Measurements from ENCODE around the gene TCAP. TPM values are rescaled to one million over a fixed set of nuclear protein-coding genes. Genes with fewer than 3 reads are reported as not detected.

TCAP gene
- total and polyA plus RNA-seq, 2 experiments from 2014 or later = 0.61 to 2.1 TPM

GRCh38 chr17:39694593-39694992 is 29.4 kb downstream of the TCAP start:
- 0 out of 2 replicates have a peak overlapping the region, but pooled peaks have one; percentile 93 for H3K27ac ChIP-seq (ENCODE audit: low read depth)
- no peaks in the 10 kb centered on the region for H4K20me1 ChIP-seq (replicated peaks; ENCODE audit: insufficient read depth)
- Mint-ChIP-seq H3K36me3 (ENCODE audit: low read depth) (peaks cover 10% of the 10 kb centered on the region; the same call in 2 of the 3 replicates), H3K4me3 (peak overlapping the region; percentile 26; the same call in 1 of the 3 replicates), H3K9me3 (no peaks in the 10 kb centered on the region; the same call in 2 of the 3 replicates), H3K4me1 (peaks cover 58% of the 10 kb centered on the region), H3K27me3 (ENCODE audit: insufficient read depth, low read depth, poor library complexity) (peaks cover 21% of the 10 kb centered on the region), H3K27ac (peak overlapping the region; percentile 85)
- H3K36me3 ChIP-seq (ENCODE audit: insufficient read depth) = no peaks in the 10 kb centered on the region
- no peak for DNase-seq (ENCODE audit: low spot score)
- TF ChIP-seq REST (IDR thresholded peaks at IDR 0.05; ENCODE audit: unreplicated experiment) (no peak), CREB1 (CRISPR knock-in tag; IDR thresholded peaks at IDR 0.05; ENCODE audit: low read depth) (no peak), EZH2phosphoT487 (IDR thresholded peaks at IDR 0.05; ENCODE audit: unreplicated experiment) (no peak), NANOG (IDR thresholded peaks at IDR 0.05; ENCODE audit: borderline replicate concordance) (no peak), ETS1 (IDR thresholded peaks at IDR 0.05) (no peak), POLR2AphosphoS5 (IDR thresholded peaks at IDR 0.05; ENCODE audit: low read depth) (no peak), ZNF331 (CRISPR knock-in tag; IDR thresholded peaks at IDR 0.05; ENCODE audit: low read depth) (no peak)
- H3K27me3 ChIP-seq (ENCODE audit: insufficient read depth) = no peaks in the 10 kb centered on the region
- H3K4me1 ChIP-seq (ENCODE audit: insufficient read depth) = peaks cover 58% of the 10 kb centered on the region
- H3K9me2 ChIP-seq (ENCODE audit: insufficient read depth) = no peaks in the 10 kb centered on the region
- no peak overlapping the region for H3K4me3 ChIP-seq
- peak overlapping the region; percentile 71; the same call in 1 of the 2 replicates for H3K4me2 ChIP-seq
- no peak for ATAC-seq
- H3K79me2 ChIP-seq (replicated peaks; ENCODE audit: insufficient read depth) = peaks cover 21% of the 10 kb centered on the region
- peaks cover 23% of the 10 kb centered on the region for H3F3A ChIP-seq (replicated peaks; ENCODE audit: low read depth)
- H2AFZ ChIP-seq = no peak overlapping the region

- peak overlapping the region; percentile 98 for H3K27ac Mint-ChIP-seq
- H3K4me3 ChIP-seq = no peak overlapping the region
- H3K79me2 ChIP-seq (replicated peaks; ENCODE audit: insufficient read depth) = peaks cover 26% of the 10 kb centered on the region
- H3K9me2 ChIP-seq (ENCODE audit: insufficient read depth) = no peaks in the 10 kb centered on the region
- H3K27ac ChIP-seq (ENCODE audit: low read depth) = peak overlapping the region; percentile 93
- H3K36me3 Mint-ChIP-seq (ENCODE audit: low read depth) = peaks cover 10% of the 10 kb centered on the region; the same call in 2 of the 3 replicates
- no peaks in the 10 kb centered on the region for H3K27me3 ChIP-seq (ENCODE audit: insufficient read depth)
- no peaks in the 10 kb centered on the region for H3K36me3 ChIP-seq (ENCODE audit: insufficient read depth)
- no peaks in the 10 kb centered on the region for H4K20me1 ChIP-seq (replicated peaks; ENCODE audit: insufficient read depth)
- ATAC-seq (peak; percentile 6), DNase-seq (ENCODE audit: low spot score) (no peak)
- peaks cover 54% of the 10 kb centered on the region for H3K4me1 ChIP-seq (ENCODE audit: insufficient read depth)
- peaks cover 20% of the 10 kb centered on the region for H3F3A ChIP-seq (replicated peaks; ENCODE audit: low read depth)
- no peaks in the 10 kb centered on the region; the same call in 2 of the 3 replicates for H3K9me3 Mint-ChIP-seq
- H3K4me1 Mint-ChIP-seq = peaks cover 60% of the 10 kb centered on the region
- no peak overlapping the region; the same call in 2 of the 3 replicates for H3K4me3 Mint-ChIP-seq
- no peak overlapping the region for H2AFZ ChIP-seq
- H3K4me2 ChIP-seq = peak overlapping the region; percentile 71
- H3K27me3 Mint-ChIP-seq (ENCODE audit: insufficient read depth, low read depth, poor library complexity) = peaks cover 23% of the 10 kb centered on the region
- no peak for TF ChIP-seq ETS1 (IDR thresholded peaks at IDR 0.05)
- TF ChIP-seq ZNF462 (CRISPR knock-in tag; IDR thresholded peaks at IDR 0.05) = no peak
- no peak for TF ChIP-seq NANOG (IDR thresholded peaks at IDR 0.05; ENCODE audit: borderline replicate concordance)
- TF ChIP-seq ZNF114 (CRISPR knock-in tag; IDR thresholded peaks at IDR 0.05) = no peak
- no peak for TF ChIP-seq STAT1 (IDR thresholded peaks at IDR 0.05; ENCODE audit: unreplicated experiment)
These were observed 29.9 kb downstream of the TCAP start for GRCh38 chr17:39695089-39695474.
